Ishikawa (cell line): ENCODE data around the gene ATP1B3.

Experiments used
- CEBPB ChIP-seq: IDR thresholded peaks from 2 replicates; pipeline ENCODE4 v1.6.1; 2012
- CREB1 ChIP-seq: IDR thresholded peaks from 2 replicates; pipeline ENCODE4 v1.6.1; 2012; ENCODE audit warnings: low read depth
- EGR1 ChIP-seq: IDR thresholded peaks from 2 replicates; pipeline ENCODE4 v1.6.1; 2012
- EP300 ChIP-seq: IDR thresholded peaks from 2 replicates; pipeline ENCODE4 v1.6.1; 2012; ENCODE audit warnings: borderline replicate concordance
- FOXM1 ChIP-seq: IDR thresholded peaks from 2 replicates; pipeline ENCODE4 v1.6.1; 2012; ENCODE audit warnings: low read depth, borderline replicate concordance
- NFIC ChIP-seq: IDR thresholded peaks from 2 replicates; pipeline ENCODE4 v1.6.1; 2012
- RAD21 ChIP-seq: IDR thresholded peaks from 2 replicates; pipeline ENCODE4 v1.6.1; 2012; ENCODE audit warnings: low read depth
- REST ChIP-seq: IDR thresholded peaks from 2 replicates; pipeline ENCODE4 v1.6.1; 2012; ENCODE audit warnings: low read depth, mild to moderate bottlenecking
- TAF1 ChIP-seq: IDR thresholded peaks from 2 replicates; pipeline ENCODE4 v1.6.1; 2012; ENCODE audit warnings: low read depth, mild to moderate bottlenecking
- TCF12 ChIP-seq: IDR thresholded peaks from 2 replicates; pipeline ENCODE4 v1.6.1; 2012; ENCODE audit warnings: low read depth
- TEAD4 ChIP-seq: IDR thresholded peaks from 2 replicates; pipeline ENCODE4 v1.6.1; 2012
- YY1 ChIP-seq: IDR thresholded peaks from 2 replicates; pipeline ENCODE4 v1.6.1; 2012; ENCODE audit warnings: low read depth
- ZBTB7A ChIP-seq: IDR thresholded peaks from 2 replicates; pipeline ENCODE4 v1.6.1; 2012; ENCODE audit warnings: low read depth
- TF ChIP-seq, protein P1 (sequence below): IDR thresholded peaks from 2 replicates; pipeline ENCODE4 v1.6.1; 2012
- TF ChIP-seq, protein P2 (sequence below): IDR thresholded peaks from 2 replicates; pipeline ENCODE4 v1.6.1; 2012

The ATP1B3 gene

GRCh38 chr3:141858312-141858711, 18.1 kb upstream of the ATP1B3 start:
- TF ChIP-seq NFIC (no peak), TAF1 (no peak), EP300 (no peak)
- TF ChIP-seq, protein P1, sequence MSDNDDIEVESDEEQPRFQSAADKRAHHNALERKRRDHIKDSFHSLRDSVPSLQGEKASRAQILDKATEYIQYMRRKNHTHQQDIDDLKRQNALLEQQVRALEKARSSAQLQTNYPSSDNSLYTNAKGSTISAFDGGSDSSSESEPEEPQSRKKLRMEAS = no peak
- TF ChIP-seq, protein P2, sequence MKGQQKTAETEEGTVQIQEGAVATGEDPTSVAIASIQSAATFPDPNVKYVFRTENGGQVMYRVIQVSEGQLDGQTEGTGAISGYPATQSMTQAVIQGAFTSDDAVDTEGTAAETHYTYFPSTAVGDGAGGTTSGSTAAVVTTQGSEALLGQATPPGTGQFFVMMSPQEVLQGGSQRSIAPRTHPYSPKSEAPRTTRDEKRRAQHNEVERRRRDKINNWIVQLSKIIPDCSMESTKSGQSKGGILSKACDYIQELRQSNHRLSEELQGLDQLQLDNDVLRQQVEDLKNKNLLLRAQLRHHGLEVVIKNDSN = peak; percentile 38; the same call in 1 of the 2 replicates

GRCh38 chr3:141859651-141860050, 16.8 kb upstream of the ATP1B3 start:
- TF ChIP-seq REST = no peak
- TF ChIP-seq FOXM1 = no peak
- TF ChIP-seq EGR1 = no peak

DNA sequence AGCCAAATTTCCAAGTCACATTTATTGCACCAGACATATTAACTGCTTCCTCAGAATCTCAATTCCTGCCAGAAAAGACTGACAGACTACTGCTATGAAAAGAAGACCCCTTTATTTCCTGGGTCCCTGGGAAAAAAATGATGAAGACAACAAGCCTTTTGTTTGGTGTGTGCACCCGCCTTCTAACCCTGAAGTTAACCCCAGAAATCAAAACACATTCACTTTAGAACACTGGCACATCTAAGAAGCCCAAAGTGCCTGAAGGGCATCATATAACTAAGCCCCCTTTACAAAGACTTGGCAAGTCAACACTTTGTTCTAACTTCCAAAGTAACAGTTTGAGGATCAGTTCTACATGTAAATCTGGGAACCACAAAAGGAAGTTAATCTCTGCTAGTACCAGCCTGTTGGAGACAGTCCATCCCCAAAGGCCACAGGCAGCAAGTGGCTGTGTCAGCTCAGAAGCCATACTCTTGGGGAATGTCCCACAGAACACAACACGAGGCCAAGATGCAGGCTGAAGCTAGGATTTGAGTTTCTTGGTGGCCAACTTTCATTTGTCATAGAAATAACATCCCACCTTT, 16.3 kb upstream of the ATP1B3 start:
- TF ChIP-seq YY1 = no peak
- no peak for TF ChIP-seq EGR1
- no peak for TF ChIP-seq RAD21

- TF ChIP-seq CEBPB (no peak), CREB1 (no peak), FOXM1 (no peak), EP300 (no peak), TAF1 (no peak), REST (no peak), TCF12 (no peak), TEAD4 (no peak), NFIC (no peak)
- TF ChIP-seq, protein P1 = no peak
Measured at GRCh38 chr3:141860766-141861513, 15.5 kb upstream of the ATP1B3 start.

DNA sequence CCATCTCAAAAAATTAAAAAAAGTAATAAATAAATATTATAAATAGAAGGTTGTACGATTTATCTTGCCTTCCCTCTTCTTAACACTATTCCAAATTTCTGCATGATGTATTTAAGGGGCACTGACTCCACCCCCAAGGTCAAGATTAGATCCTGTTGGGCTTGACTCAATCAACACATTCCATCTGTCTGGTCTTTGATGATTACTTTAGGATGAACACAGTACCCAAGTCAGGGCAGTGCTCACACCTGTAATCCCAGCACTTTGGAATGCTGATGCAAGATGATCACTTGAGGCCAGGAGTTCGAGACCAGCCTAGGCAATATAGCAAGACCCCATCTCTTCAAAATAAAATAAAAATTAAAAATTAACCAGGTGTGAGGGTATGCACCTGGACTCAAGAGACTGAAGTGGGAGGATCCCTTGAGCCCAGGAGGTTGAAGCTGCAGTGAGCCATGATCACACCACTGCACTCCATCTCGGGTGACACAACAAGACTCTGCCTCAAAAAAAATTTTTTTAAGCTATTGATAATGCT, 14.1 kb upstream of the ATP1B3 start:
- no peak for TF ChIP-seq YY1
- TF ChIP-seq CREB1 = no peak
- TF ChIP-seq TEAD4 = no peak
- TF ChIP-seq, protein P1 = no peak
- no peak for TF ChIP-seq TAF1
- TF ChIP-seq RAD21 = no peak
- no peak for TF ChIP-seq EGR1
- TF ChIP-seq TCF12 = no peak
- TF ChIP-seq, protein P2 = no peak
- TF ChIP-seq FOXM1 = no peak
- TF ChIP-seq NFIC = no peak
- no peak for TF ChIP-seq ZBTB7A

DNA sequence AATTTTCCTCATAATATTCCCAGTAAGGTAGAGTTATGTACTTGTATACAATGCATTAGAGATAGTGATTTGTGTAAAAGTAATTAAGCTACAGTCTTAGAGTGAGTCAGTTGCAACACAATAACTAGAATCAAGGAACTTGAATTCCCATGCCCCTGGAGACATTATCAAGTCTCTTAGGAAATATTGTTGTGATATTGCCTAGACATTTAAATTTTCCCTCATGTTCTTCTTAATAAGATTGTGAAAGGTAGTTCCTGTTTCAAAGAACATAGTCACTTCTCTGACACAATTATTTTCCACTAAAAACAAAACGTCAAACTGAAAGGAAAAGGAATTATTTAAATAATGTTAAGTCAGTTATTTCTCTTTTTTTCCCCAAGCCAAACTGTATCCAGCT, 13.0 kb upstream of the ATP1B3 start:
- no peak for TF ChIP-seq EGR1
- TF ChIP-seq CREB1 = no peak
- no peak for TF ChIP-seq REST
- no peak for TF ChIP-seq NFIC
- TF ChIP-seq, protein P2 = no peak
- TF ChIP-seq RAD21 = no peak
- TF ChIP-seq ZBTB7A = no peak
- TF ChIP-seq YY1 = no peak
- no peak for TF ChIP-seq CEBPB
- no peak for TF ChIP-seq TEAD4
- TF ChIP-seq, protein P1 = no peak
- TF ChIP-seq TAF1 = no peak
- no peak for TF ChIP-seq EP300
- TF ChIP-seq TCF12 = no peak
- TF ChIP-seq FOXM1 = no peak
